ENCODE results near the gene ELAVL2. TPM values are rescaled to one million over a fixed set of nuclear protein-coding genes. Genes with fewer than 3 reads are reported as not detected.

The ELAVL2 gene
- total RNA-seq, 4 donors from 2014 or later: not detected

DNA sequence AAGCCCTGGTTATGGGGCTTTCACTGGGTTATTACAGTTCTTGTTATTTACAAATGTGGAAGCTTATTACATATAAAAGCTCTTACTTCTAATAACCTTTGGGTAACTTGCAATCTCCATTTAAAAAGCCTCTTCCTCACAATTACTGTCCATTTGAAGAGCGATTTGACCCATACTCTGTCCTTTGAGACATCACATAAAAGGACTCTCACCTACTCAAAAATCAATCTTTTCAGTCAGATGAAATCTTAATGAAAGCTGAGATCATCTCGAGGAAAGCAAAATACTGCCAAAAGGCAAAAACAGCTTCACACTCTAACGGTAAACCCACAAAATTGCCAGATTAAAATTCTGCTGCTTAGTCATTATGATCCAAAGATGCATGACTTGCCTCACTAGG lies 29.8 kb downstream of the ELAVL2 start:
- Histone ChIP-seq H3K4me1 (no peaks in the 10 kb centered on the region), H3K9me3 (no peaks in the 10 kb centered on the region), H3K4me3 (no peak overlapping the region), H3K27ac (no peak overlapping the region), H3K36me3 (no peaks in the 10 kb centered on the region), H3K27me3 (no peaks in the 10 kb centered on the region)
- DNase-seq: no peak
- TF ChIP-seq, protein P1, sequence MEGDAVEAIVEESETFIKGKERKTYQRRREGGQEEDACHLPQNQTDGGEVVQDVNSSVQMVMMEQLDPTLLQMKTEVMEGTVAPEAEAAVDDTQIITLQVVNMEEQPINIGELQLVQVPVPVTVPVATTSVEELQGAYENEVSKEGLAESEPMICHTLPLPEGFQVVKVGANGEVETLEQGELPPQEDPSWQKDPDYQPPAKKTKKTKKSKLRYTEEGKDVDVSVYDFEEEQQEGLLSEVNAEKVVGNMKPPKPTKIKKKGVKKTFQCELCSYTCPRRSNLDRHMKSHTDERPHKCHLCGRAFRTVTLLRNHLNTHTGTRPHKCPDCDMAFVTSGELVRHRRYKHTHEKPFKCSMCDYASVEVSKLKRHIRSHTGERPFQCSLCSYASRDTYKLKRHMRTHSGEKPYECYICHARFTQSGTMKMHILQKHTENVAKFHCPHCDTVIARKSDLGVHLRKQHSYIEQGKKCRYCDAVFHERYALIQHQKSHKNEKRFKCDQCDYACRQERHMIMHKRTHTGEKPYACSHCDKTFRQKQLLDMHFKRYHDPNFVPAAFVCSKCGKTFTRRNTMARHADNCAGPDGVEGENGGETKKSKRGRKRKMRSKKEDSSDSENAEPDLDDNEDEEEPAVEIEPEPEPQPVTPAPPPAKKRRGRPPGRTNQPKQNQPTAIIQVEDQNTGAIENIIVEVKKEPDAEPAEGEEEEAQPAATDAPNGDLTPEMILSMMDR (IDR thresholded peaks at IDR 0.05): no peak
- TF ChIP-seq POLR2A (IDR thresholded peaks at IDR 0.05): no peak

DNA sequence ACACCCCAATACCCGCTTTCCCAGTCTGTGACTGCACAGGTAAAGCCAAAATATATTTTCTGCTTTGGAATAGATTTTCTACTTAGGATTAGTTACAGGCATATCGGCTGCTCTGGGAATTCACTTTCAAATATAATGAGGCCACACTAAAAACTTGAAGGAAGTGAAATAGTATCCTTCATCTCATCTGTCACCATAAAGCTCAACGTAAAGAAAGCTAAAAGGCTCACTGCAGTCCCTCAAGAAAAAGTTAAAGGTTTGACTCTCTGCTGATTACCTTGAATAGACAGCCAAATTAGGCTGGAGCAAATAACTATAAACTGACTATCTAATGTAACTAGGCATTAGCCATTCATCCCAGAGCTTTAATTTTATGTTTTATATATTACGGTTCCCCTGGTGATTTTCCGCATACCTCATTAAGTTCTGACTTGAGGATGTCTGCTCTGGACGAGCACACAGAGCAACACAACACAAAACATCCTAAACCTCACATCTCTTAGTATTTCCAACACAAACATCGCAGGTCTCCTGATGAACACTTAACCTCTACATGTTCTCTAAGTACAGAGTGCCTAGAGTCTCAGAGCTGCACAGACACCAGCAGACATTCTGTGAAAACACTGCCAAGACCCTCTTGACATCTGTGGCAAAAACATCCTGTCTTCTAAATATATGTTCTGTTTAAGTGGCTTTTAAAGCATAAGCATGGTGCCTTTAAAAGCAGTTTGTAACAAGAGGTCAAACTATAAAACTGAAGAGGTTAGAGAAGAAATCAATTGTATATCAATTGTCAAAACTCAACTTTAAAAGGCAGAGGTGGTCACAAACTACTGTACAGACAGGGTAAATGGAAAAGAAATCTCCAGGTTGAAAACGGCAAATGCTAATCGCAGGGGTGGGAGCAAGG lies 35.4 kb downstream of the ELAVL2 start:
- DNase-seq: no peak
- no peak overlapping the region for H3K27ac ChIP-seq

DNA sequence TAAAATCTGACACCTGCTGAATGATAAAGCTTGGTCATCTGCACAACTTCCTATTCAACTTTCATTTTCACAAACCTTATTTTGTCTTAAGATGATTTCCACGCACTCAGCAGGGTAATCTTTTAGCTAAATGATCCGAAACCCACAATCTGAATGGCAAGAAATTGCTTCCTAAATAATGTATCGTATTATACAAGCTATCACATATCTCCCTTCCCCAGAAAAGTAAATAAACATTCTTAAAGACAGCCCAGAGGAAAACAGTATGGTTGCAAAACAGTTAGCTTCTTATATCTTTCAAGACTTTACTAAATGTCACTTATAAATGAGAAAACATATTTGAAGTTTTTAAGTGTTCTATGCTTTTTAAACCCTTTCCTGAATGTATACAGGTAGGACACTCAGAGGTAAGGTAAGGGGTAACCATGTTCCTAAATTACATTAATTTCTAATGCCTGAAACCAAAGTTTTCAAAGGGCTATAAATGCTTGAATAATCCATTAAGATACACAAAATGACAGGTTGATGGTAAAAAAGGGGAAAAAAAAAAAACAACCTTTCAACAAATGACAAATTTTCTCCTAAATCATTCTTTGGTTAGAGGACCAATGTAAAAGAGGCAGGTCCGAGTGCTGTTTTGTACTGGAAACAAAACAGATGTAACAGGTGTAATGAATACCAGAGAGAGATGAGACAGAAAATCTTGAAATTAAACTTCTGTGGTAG lies 36.3 kb downstream of the ELAVL2 start:
- no peak for DNase-seq
- Histone ChIP-seq H3K4me1 (no peaks in the 10 kb centered on the region), H3K9me3 (no peaks in the 10 kb centered on the region), H3K4me3 (no peak overlapping the region), H3K36me3 (no peaks in the 10 kb centered on the region), H3K27ac (no peak overlapping the region), H3K27me3 (no peaks in the 10 kb centered on the region)
- TF ChIP-seq, protein P1 (IDR thresholded peaks at IDR 0.05): no peak

More for the DNA sequence above, 35.4 kb downstream of the ELAVL2 start:
- Histone ChIP-seq H3K27me3 (no peaks in the 10 kb centered on the region), H3K4me1 (no peaks in the 10 kb centered on the region), H3K36me3 (no peaks in the 10 kb centered on the region), H3K9me3 (no peaks in the 10 kb centered on the region), H3K4me3 (no peak overlapping the region)
- no peak for TF ChIP-seq POLR2A (IDR thresholded peaks at IDR 0.05)
- TF ChIP-seq, protein P1 (IDR thresholded peaks at IDR 0.05): no peak

DNA sequence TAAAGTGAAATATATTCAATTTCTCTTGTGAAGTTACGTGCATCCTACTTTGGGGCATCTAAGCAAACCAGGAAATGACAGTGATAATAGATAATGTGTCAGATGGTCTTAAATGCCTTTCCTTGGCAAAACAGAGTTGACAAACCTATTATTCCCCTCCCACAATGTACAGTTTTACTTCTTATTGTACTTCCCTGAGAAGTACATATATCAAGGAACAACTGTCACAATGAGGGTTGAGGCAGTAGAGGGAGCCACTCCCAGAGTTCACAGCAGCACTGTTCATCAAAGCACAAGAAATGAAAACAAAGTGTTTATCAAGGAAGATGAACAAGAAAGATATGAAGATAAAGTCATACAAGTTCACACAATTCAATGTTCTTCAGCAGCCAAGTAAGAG lies 41.1 kb downstream of the ELAVL2 start:
- Histone ChIP-seq H3K36me3 (no peaks in the 10 kb centered on the region), H3K9me3 (no peaks in the 10 kb centered on the region), H3K4me1 (no peaks in the 10 kb centered on the region), H3K27me3 (no peaks in the 10 kb centered on the region), H3K4me3 (no peak overlapping the region), H3K27ac (no peak overlapping the region)
- TF ChIP-seq POLR2A (IDR thresholded peaks at IDR 0.05): no peak
- TF ChIP-seq, protein P1 (IDR thresholded peaks at IDR 0.05): no peak
- no peak for DNase-seq

DNA sequence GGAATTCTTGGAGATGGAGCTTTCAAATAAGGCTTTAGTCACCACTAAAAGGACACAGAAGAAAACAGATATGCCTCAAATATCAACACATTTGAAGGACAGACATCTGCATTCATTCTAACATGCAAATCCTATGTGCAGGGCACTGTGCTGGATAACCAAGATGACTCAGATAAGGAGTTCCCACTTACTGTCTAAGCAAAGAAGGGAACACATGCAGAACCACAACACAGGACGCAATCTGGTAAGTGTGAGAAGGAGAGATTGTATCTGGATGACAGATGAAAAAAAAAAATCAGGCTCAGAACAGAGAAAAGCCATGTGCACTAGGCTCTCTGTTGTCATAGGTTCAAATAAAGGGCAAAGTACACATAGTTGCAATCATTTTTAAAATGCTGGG lies 42.5 kb downstream of the ELAVL2 start:
- TF ChIP-seq POLR2A (IDR thresholded peaks at IDR 0.05): no peak
- TF ChIP-seq, protein P1 (IDR thresholded peaks at IDR 0.05): no peak

More for the DNA sequence above, 42.5 kb downstream of the ELAVL2 start:
- Histone ChIP-seq H3K27ac (no peak overlapping the region), H3K36me3 (no peaks in the 10 kb centered on the region), H3K27me3 (no peaks in the 10 kb centered on the region), H3K4me1 (no peaks in the 10 kb centered on the region), H3K9me3 (no peaks in the 10 kb centered on the region), H3K4me3 (no peak overlapping the region)
- no peak for DNase-seq

Measured in Peyer's patch (tissue), 4 donors.